ENCODE data around the gene REEP1. TPM values are rescaled to one million over a fixed set of nuclear protein-coding genes. Genes with fewer than 3 reads are reported as not detected.

Gene REEP1
- total and polyA plus RNA-seq, 9 of the 15 experiments (the other 6 are each of a cell fraction or from before 2014, with no cell fraction given), result 0.11 to 0.67 (median 0.13) TPM

GRCh38 chr2:86193901-86194567, 143.4 kb downstream of the REEP1 start:
- in situ Hi-C loops (cut with MboI) (no loop called here), intact Hi-C loops (cut with micrococcal nuclease) (loop anchor here (5.0 kb wide), 1 partner anchor 48 kb away; no protein-coding TSS in a partner anchor)
- Histone ChIP-seq H3K4me1 (replicated peaks in 1 of 2; ENCODE audit: control insufficient read depth in 2 of 2, insufficient read depth in 2 of 2, low read length in 2 of 2) (peaks cover 24 to 48% of the 10 kb centered on the region in 2 experiments), H3K9ac (ENCODE audit: insufficient read depth in 1 of 2, low read depth in 2 of 2, low read length in 2 of 2) (peak overlapping the region; percentile 69 to 96), H3K9me1 (ENCODE audit: control insufficient read depth, insufficient read depth, low read length) (no peaks in the 10 kb centered on the region), H3K36me3 (ENCODE audit: control insufficient read depth, insufficient read depth, low read length) (peaks cover 33% of the 10 kb centered on the region), H3K4me3 (peak overlapping the region; percentile 79), H3K27ac (ENCODE audit: extremely low read depth, low read depth, low read length) (peak overlapping the region; percentile 98), H3K4me2 (ENCODE audit: insufficient read depth, low read length) (peak overlapping the region; percentile 98), H4K20me1 (replicated peaks; ENCODE audit: control insufficient read depth, insufficient read depth, low read length) (no peaks in the 10 kb centered on the region), H3K27me3 (ENCODE audit: control insufficient read depth in 2 of 2, insufficient read depth in 2 of 2, low read length in 2 of 2) (no peaks in the 10 kb centered on the region), H3K9me3 (replicated peaks; ENCODE audit: control insufficient read depth, insufficient read depth, low read depth, low read length) (no peaks in the 10 kb centered on the region), H3K79me2 (ENCODE audit: control insufficient read depth, insufficient read depth, low read length) (peaks cover 82% of the 10 kb centered on the region), H2AFZ (ENCODE audit: low read depth, low read length) (no peak overlapping the region)
- peak; percentile 32 for FAIRE-seq
- TSS peak; percentile 46 for BruUV-seq (replicated peaks)
- peak in 1 of 4 experiments; percentile 64 for DNase-seq (ENCODE audit: extremely low read depth in 1 of 4, low spot score in 3 of 4)
- ChIA-PET CTCF (ENCODE audit: low intra/inter-chr PET ratio) (no interaction called here), POLR2A (interaction anchor here (0.5 to 13.6 kb wide), 13 partner anchors 8 to 579 kb away, joined by 3 to 134 read pairs (median 7); partner anchors contain the start of genes POLR1A and PTCD3)
- ATAC-seq, result peak; percentile 6; the same call in 2 of the 3 replicates
- 12% methylated on average over 7 of the region's 7 CpGs for WGBS (ENCODE audit: insufficient coverage, low coverage, missing lambda C conversion rate)
- TF ChIP-seq, protein P1, sequence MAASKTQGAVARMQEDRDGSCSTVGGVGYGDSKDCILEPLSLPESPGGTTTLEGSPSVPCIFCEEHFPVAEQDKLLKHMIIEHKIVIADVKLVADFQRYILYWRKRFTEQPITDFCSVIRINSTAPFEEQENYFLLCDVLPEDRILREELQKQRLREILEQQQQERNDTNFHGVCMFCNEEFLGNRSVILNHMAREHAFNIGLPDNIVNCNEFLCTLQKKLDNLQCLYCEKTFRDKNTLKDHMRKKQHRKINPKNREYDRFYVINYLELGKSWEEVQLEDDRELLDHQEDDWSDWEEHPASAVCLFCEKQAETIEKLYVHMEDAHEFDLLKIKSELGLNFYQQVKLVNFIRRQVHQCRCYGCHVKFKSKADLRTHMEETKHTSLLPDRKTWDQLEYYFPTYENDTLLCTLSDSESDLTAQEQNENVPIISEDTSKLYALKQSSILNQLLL (CRISPR knock-in tag; IDR thresholded peaks at IDR 0.05; ENCODE audit: borderline replicate concordance), result no peak
- TF ChIP-seq SNRNP70 (optimal IDR thresholded peaks at IDR 0.05; ENCODE audit: low read depth, low read length) (no peak), ZNF764 (CRISPR knock-in tag; IDR thresholded peaks at IDR 0.05; ENCODE audit: low read depth) (no peak), CSDE1 (IDR thresholded peaks at IDR 0.05) (0 out of 4 replicates have a peak, but pooled peaks of 1 of the 2 experiments have one; percentile 43), KLF16 (IDR thresholded peaks at IDR 0.05) (no peak), ZNF561 (CRISPR knock-in tag; conservative IDR thresholded peaks at IDR 0.05) (no peak), XRCC5 (IDR thresholded peaks at IDR 0.05; ENCODE audit: low read depth, low read length) (0 out of 2 replicates have a peak, but pooled peaks have one; percentile 33), HNRNPH1 (optimal IDR thresholded peaks at IDR 0.05; ENCODE audit: low read depth, low read length) (no peak), HDAC2 (IDR thresholded peaks at IDR 0.05) (no peak)
- TF ChIP-seq, protein P2, sequence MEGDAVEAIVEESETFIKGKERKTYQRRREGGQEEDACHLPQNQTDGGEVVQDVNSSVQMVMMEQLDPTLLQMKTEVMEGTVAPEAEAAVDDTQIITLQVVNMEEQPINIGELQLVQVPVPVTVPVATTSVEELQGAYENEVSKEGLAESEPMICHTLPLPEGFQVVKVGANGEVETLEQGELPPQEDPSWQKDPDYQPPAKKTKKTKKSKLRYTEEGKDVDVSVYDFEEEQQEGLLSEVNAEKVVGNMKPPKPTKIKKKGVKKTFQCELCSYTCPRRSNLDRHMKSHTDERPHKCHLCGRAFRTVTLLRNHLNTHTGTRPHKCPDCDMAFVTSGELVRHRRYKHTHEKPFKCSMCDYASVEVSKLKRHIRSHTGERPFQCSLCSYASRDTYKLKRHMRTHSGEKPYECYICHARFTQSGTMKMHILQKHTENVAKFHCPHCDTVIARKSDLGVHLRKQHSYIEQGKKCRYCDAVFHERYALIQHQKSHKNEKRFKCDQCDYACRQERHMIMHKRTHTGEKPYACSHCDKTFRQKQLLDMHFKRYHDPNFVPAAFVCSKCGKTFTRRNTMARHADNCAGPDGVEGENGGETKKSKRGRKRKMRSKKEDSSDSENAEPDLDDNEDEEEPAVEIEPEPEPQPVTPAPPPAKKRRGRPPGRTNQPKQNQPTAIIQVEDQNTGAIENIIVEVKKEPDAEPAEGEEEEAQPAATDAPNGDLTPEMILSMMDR (IDR thresholded peaks at IDR 0.05 in 2 of 3, conservative IDR thresholded peaks at IDR 0.05 in 1 of 3; ENCODE audit: insufficient read depth in 2 of 3, low read depth in 1 of 3, low read length in 3 of 3), result peak; percentile 22 to 27 (median 26); a peak in 2 of 6 replicates
